ENCODE results near the gene KRT33A.
"Not testable (repeated sequence)": the region's sequence is repeated elsewhere in the genome, so short reads cannot be mapped to it uniquely, and the experiment has no call there.

DNA sequence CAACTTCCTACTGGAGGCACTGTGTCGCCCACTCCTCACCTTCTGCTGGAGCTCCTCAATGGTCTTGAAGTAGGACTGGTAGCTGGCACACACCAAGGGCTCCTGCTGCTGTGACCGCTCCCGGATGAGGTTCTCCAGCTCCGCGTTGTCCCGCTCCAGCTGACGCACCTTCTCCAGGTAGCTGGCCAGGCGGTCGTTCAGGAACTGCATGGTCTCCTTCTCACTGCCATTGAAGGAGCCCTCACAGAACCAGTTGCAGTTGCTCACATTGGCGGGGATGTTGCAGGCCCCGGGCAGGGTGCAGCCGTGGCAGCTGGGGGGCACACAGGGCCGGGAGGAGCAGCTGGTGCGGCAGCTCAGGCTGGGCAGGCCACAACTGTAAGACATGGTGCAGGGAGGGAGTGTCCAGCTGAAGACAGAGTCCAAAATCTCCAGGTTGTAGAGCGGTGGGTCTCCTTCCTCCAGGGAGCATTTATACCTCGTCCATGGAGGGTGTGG lies at the start of gene KRT33A:
- TF ChIP-seq, protein P1, sequence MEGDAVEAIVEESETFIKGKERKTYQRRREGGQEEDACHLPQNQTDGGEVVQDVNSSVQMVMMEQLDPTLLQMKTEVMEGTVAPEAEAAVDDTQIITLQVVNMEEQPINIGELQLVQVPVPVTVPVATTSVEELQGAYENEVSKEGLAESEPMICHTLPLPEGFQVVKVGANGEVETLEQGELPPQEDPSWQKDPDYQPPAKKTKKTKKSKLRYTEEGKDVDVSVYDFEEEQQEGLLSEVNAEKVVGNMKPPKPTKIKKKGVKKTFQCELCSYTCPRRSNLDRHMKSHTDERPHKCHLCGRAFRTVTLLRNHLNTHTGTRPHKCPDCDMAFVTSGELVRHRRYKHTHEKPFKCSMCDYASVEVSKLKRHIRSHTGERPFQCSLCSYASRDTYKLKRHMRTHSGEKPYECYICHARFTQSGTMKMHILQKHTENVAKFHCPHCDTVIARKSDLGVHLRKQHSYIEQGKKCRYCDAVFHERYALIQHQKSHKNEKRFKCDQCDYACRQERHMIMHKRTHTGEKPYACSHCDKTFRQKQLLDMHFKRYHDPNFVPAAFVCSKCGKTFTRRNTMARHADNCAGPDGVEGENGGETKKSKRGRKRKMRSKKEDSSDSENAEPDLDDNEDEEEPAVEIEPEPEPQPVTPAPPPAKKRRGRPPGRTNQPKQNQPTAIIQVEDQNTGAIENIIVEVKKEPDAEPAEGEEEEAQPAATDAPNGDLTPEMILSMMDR (conservative IDR thresholded peaks at IDR 0.05), result not testable (repeated sequence)
- TF ChIP-seq EZH2 (IDR thresholded peaks at IDR 0.05; ENCODE audit: low read depth), result not testable (repeated sequence)

Measured in PC-9 (cell line).